ENCODE measurements around the gene PPP1R11. TPM values are rescaled to one million over a fixed set of nuclear protein-coding genes. Genes with fewer than 3 reads are reported as not detected.

Gene PPP1R11
- polyA plus RNA-seq, 3 donors = 49.3 to 107 (median 67.7) TPM

DNA sequence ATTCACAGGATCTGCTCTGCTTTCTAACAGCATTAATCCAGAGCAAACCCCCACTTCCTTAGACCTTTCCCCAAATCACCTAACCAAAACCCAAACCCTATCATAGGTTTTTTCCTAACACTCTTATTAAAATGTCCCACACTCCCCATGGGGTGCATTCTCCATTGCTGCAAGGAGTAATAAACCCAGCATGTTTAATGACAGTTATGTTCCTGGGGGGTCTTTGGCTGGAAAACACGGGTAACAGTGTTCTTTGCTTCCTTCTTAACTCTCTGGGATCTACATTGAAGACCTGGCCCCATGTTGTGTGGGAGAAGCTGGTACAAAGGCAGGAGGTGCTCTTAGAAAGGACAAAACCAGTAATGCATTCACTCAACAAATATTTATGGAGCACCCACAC, 29.8 kb downstream of the PPP1R11 start:
- intact Hi-C loops (cut with micrococcal nuclease) = no loop called here
- Histone ChIP-seq H3K27me3 (ENCODE audit: control insufficient read depth in 2 of 2, insufficient read depth in 2 of 2, low read length in 2 of 2) (peaks cover 45 to 74% of the 10 kb centered on the region in 2 donors), H3K9ac (ENCODE audit: insufficient read depth, low read length, poor library complexity, severe bottlenecking) (no peak overlapping the region), H3K4me3 (replicated peaks in 1 of 3; ENCODE audit: low read depth in 2 of 3, low read length in 3 of 3) (no peak overlapping the region), H4K20me1 (ENCODE audit: insufficient read depth, low read length) (no peaks in the 10 kb centered on the region), H3K36me3 (replicated peaks in 1 of 2; ENCODE audit: control insufficient read depth in 1 of 2, insufficient read depth in 2 of 2, low read length in 2 of 2) (no peaks in the 10 kb centered on the region), H3K9me3 (replicated peaks in 1 of 2; ENCODE audit: control insufficient read depth in 1 of 2, insufficient read depth in 1 of 2, low read length in 2 of 2) (peaks cover 0 to 7% of the 10 kb centered on the region in 2 donors), H3K79me2 (ENCODE audit: insufficient read depth, low read length) (no peaks in the 10 kb centered on the region), H3K27ac (ENCODE audit: low read depth in 1 of 2, low read length in 2 of 2) (no peak overlapping the region), H2AFZ (ENCODE audit: insufficient read depth, low read depth, low read length, poor library complexity, severe bottlenecking) (no peak overlapping the region), H3K4me2 (replicated peaks; ENCODE audit: extremely low read depth, low read length, poor library complexity, severe bottlenecking) (no peak overlapping the region), H3K4me1 (ENCODE audit: control insufficient read depth in 1 of 2, insufficient read depth in 2 of 2, low read length in 2 of 2) (peaks cover 16 to 17% of the 10 kb centered on the region in 2 donors)
- Mint-ChIP-seq H3K36me3 (peaks cover 11 to 12% of the 10 kb centered on the region in 2 donors), H3K27me3 (ENCODE audit: low read depth in 3 of 3) (peaks cover 67 to 92% (median 75%) of the 10 kb centered on the region in 3 donors), H3K27ac (no peak overlapping the region), H3K4me3 (peak overlapping the region in 1 of 2 donors; percentile 50), H3K9me3 (peaks cover 0 to 21% (median 12%) of the 10 kb centered on the region in 7 donors), H3K4me1 (peaks cover 18% of the 10 kb centered on the region)
- TF ChIP-seq, protein P1, sequence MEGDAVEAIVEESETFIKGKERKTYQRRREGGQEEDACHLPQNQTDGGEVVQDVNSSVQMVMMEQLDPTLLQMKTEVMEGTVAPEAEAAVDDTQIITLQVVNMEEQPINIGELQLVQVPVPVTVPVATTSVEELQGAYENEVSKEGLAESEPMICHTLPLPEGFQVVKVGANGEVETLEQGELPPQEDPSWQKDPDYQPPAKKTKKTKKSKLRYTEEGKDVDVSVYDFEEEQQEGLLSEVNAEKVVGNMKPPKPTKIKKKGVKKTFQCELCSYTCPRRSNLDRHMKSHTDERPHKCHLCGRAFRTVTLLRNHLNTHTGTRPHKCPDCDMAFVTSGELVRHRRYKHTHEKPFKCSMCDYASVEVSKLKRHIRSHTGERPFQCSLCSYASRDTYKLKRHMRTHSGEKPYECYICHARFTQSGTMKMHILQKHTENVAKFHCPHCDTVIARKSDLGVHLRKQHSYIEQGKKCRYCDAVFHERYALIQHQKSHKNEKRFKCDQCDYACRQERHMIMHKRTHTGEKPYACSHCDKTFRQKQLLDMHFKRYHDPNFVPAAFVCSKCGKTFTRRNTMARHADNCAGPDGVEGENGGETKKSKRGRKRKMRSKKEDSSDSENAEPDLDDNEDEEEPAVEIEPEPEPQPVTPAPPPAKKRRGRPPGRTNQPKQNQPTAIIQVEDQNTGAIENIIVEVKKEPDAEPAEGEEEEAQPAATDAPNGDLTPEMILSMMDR (IDR thresholded peaks at IDR 0.05) = no peak
- 40% methylated on average over 1 of the region's 1 CpG for WGBS (ENCODE audit: insufficient coverage)
- DNase-seq = no peak

DNA sequence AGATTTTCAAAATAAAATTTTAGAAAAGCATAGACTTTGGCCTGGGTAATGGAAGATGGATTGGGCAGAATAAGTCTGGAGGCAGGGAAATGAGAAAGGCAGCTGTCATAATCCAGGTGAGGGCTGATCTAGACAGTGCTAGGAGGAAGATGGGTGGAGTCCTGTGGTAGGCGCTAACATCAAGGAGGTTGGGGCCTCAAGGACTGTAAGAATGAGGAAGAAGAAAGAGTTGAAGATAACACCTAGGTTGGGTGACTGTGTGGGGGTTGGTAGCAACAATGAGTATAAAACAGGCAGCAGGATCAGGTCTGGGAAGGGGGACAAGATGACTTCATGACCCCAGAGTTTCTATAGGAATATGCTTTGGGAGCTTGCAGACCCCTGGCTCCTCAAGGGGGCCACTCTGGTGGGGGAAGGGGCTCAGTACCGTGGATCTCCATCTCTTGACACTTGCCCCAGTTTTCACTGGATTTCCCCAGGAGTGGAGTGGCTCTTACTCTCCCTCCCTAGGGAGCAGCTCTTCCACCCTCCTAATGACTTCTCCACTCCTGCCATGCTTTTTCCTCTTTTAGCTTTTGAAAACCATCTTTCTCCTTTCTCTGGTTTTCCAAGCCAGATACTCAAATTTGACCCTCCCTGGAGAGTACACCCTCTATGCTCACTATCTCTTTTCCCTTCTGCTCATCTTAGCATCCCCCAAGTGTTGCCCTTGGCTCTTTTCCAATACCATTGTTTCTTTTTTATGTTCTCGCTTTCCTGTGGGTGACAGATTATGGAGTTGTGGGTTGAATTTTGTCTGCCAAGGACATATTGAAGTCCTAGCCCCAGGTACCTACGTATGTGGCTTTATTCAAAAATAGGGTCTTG, 31.1 kb downstream of the PPP1R11 start:
- Mint-ChIP-seq H3K27ac (no peak overlapping the region), H3K27me3 (ENCODE audit: low read depth in 3 of 3) (peaks cover 65 to 85% (median 68%) of the 10 kb centered on the region in 3 donors), H3K4me3 (peak overlapping the region in 1 of 2 donors; percentile 82), H3K4me1 (peaks cover 29% of the 10 kb centered on the region), H3K9me3 (peaks cover 0 to 24% (median 12%) of the 10 kb centered on the region in 7 donors), H3K36me3 (peaks cover 11 to 12% of the 10 kb centered on the region in 2 donors)
- H3K27ac ChIP-seq (ENCODE audit: low read depth in 1 of 2, low read length in 2 of 2) = no peak overlapping the region
- H3K79me2 ChIP-seq (ENCODE audit: insufficient read depth, low read length) = no peaks in the 10 kb centered on the region
- DNase-seq = no peak
- H3K27me3 ChIP-seq (ENCODE audit: control insufficient read depth in 2 of 2, insufficient read depth in 2 of 2, low read length in 2 of 2) = peaks cover 44 to 66% of the 10 kb centered on the region in 2 donors
- no peak overlapping the region for H2AFZ ChIP-seq (ENCODE audit: insufficient read depth, low read depth, low read length, poor library complexity, severe bottlenecking)
- no peaks in the 10 kb centered on the region for H3K36me3 ChIP-seq (replicated peaks in 1 of 2; ENCODE audit: control insufficient read depth in 1 of 2, insufficient read depth in 2 of 2, low read length in 2 of 2)
- peaks cover 0 to 7% of the 10 kb centered on the region in 2 donors for H3K9me3 ChIP-seq (replicated peaks in 1 of 2; ENCODE audit: control insufficient read depth in 1 of 2, insufficient read depth in 1 of 2, low read length in 2 of 2)
- H3K4me2 ChIP-seq (replicated peaks; ENCODE audit: extremely low read depth, low read length, poor library complexity, severe bottlenecking) = no peak overlapping the region
- peaks cover 27 to 30% of the 10 kb centered on the region in 2 donors for H3K4me1 ChIP-seq (ENCODE audit: control insufficient read depth in 1 of 2, insufficient read depth in 2 of 2, low read length in 2 of 2)
- H4K20me1 ChIP-seq (ENCODE audit: insufficient read depth, low read length) = no peaks in the 10 kb centered on the region
- intact Hi-C loops (cut with micrococcal nuclease) = no loop called here
- 53% methylated on average over 2 of the region's 4 CpGs for WGBS (ENCODE audit: insufficient coverage)
- no peak overlapping the region for H3K4me3 ChIP-seq (replicated peaks in 1 of 3; ENCODE audit: low read depth in 2 of 3, low read length in 3 of 3)
- TF ChIP-seq, protein P1 (IDR thresholded peaks at IDR 0.05) = no peak
- no peak overlapping the region for H3K9ac ChIP-seq (ENCODE audit: insufficient read depth, low read length, poor library complexity, severe bottlenecking)
